NCI-H446 treated with DMSO at 0.1 percent for 48 hours (cell line): Measurements from ENCODE around the gene HPD.

Source experiments
- DNase-seq: peaks from one replicate; lab custom pipeline; 2025; lab: John Stamatoyannopoulos, UW

Gene HPD

DNA sequence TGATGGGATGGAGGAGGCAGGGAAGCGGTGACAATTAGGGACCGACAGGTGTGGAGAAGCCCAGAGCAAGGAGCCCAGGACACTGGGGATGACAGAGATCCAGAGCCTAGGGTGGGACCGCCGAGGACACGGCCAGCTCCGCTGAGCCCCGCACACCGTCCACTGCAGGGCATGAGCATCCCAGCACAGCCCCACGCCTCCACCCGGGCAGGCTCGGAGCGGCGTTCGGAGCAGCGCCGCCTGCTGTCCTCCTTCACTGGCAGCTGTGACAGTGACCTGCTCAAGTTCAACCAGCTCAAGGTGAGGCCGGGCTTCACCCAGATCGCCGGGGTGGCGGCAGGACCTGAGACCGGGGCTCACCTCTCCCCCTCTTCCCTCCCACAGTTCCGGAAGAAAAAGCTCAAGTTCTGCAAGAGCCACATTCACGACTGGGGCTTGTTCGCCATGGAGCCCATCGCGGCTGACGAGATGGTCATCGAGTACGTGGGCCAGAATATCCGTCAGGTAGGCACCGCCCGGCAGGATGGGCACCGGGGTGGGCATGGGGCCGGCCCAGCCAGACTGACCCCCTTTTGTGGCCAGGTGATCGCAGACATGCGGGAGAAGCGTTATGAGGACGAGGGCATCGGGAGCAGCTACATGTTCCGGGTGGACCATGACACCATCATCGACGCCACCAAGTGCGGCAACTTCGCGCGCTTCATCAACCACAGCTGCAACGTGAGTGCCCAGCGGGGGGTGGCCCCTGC lies 31.1 kb downstream of the HPD start:
- DNase-seq, result no peak

DNA sequence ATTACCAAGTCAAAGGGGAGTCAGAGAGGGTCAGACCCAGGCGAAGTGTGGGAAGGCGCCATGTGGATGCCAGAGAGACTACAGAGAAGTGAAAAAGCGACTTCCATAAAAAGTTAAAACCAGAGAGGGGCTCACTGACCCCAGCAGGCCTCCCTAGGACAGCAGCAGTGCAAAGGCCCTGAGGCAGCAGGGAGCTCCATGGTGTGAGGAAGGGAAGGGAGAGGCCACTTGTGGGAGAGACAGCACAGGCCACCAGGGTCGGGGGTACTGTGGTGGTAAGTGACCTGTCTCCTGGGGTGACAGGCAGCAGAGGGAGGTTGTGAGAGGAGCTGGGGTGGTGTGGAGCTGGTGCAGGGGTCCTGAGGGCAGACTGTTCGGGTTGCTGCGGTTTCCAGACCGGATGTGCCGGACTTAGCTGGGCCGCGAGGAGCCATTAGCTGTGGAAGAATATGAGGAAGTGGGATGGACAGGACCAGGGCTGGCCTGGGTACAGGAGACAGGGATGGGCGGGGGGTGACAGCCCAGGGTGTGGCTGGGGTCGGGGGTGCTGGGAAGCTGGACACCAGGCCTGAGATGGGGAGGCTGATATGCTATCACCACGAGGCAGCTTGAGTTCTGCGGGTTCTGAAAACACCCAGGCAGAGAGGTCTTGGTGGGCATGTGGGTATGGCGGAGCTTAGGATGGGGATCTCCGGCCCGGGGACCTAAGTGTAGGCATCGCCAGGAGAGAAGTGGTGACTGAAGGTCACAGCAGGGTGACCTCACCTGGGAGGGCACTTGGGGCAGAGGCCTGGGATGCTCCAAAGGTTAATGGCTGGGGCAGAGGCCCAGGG lies 32.1 kb downstream of the HPD start:
- DNase-seq, result no peak

DNA sequence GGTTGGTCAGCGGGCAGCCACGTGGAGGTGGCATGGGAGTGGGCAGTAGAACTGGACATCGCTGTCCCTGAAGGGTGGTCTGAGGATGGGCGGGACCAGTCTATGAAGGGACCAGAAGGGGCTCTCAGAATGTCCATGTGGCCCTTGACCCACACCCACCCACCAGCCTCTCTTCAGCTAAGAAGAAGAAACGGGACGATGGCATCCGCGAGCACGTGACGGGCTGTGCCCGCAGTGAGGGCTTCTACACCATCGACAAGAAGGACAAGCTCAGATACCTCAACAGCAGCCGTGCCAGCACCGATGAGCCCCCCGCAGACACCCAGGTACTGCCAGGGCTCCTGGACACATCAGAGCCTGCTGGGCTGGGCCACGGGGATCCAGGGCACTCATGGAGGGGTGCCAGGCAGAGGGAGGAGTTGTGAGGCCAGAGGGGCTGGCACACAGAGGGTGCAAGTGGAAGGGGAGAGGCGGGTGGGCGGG lies 33.6 kb downstream of the HPD start:
- DNase-seq, result no peak

DNA sequence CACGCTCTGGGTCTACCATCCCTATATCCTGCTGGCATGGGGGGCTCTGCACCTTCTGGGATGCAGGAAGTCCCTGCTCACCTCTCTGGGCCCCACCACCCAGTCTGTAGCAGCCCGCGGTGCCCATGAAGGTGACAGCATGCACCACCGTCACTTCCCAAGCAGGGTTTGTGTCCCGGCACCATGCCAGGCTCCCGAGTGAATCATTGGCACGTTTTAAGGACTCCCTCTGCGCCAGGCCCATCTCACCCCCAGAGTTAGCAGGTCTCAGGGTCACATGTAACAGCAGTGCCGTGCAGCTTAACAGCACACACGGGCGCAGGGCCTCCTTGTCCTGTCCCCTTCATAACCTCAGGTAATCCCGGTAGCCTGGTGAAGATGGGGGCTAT lies 34.9 kb downstream of the HPD start:
- DNase-seq, result no peak

DNA sequence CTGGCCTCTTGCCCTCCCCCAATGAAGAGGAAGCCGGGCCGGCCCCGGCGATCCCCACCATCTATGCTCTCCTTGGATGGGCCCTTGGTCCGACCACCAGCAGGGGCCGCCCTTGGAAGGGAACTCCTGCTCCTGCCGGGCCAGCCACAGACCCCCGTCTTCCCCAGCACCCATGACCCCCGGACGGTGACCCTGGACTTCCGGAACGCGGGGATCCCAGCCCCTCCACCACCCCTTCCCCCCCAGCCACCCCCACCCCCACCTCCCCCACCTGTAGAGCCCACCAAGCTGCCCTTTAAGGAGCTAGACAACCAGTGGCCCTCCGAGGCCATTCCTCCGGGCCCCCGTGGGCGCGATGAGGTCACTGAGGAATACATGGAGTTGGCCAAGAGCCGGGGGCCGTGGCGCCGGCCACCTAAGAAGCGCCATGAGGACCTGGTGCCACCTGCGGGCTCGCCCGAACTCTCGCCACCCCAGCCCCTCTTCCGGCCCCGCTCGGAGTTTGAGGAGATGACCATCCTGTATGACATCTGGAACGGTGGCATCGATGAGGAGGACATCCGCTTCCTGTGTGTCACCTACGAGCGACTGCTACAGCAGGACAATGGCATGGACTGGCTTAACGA lies 35.4 kb downstream of the HPD start:
- DNase-seq, result no peak

DNA sequence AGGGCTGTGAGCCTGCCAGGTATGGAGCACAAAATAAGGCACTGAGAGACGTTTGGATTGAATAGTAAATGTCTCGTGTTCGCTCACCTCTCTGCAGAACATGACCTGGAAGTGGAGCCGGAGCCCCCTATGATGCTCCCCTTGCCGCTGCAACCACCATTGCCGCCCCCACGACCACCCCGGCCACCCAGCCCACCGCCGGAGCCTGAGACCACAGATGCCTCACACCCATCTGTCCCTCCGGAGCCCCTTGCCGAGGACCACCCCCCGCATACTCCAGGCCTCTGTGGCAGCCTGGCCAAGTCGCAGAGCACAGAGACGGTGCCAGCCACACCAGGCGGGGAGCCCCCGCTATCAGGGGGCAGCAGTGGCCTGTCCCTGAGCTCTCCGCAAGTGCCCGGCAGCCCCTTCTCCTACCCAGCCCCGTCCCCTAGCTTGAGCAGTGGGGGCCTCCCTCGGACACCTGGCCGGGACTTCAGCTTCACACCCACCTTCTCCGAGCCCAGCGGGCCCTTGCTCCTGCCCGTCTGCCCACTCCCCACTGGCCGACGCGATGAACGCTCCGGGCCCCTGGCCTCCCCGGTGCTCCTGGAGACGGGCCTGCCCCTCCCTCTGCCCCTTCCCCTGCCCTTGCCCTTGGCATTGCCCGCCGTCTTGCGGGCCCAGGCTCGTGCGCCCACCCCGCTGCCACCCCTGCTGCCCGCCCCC lies 36.1 kb downstream of the HPD start:
- DNase-seq, result no peak

DNA sequence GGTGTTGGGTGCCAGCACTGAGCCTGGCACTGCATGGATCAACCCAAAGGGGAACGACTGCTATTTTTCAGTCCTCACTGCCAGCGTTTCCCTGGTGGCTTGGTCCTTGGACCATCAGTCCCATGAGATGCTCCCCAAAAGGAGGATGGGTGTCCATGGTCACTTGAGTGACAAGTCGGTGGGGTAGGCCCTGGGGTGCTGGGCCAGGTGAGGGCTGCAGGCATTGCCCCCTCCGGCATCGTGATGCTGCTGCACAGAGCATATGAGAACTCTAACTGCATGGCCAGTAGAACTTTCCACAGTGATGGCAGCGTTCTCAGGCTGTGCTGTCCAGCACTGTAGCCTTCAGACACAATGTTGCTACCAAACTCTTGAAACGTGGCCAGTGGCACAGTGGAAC lies 38.6 kb downstream of the HPD start:
- no peak for DNase-seq

DNA sequence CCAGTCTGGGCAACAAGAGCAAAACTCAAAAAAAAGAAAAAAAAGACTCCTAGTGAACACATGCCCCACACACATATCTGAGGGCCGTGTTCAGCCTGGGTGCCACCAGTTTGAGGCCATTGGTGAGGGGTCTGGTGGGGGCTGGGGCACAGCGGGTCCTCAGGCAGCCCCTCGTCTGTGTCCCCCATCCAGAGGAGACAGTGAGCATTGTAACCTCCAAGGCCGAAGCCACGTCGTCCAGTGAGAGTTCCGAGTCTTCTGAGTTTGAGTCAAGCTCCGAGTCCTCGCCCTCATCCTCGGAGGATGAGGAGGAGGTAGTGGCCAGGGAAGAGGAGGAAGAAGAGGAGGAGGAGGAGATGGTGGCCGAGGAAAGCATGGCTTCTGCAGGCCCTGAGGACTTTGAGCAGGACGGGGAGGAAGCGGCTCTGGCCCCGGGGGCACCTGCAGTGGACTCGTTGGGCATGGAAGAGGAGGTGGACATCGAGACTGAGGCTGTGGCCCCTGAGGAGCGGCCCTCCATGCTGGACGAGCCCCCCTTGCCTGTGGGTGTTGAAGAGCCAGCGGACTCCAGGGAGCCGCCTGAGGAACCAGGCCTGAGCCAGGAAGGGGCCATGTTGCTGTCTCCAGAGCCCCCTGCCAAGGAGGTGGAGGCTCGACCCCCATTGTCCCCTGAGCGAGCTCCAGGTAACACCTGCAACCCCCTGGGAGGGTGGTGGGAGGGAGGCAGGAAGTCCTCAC lies 39.3 kb downstream of the HPD start:
- no peak for DNase-seq

DNA sequence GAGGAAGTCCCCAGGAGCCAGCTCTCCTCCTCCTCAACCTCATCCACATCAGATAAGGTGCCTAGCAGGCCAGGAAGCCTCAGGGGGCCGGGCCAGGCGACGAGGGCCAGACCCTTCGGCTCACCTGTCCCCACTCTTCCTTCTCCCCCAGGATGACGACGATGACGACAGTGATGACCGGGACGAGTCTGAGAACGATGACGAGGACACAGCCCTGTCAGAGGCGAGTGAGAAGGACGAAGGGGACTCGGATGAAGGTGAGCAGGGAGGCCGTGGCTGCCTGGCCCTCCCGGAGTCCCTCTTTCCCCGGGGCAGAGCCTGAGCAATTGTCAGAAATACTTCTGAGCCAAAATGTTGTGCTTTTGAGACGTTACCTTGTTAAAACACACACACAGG lies 41.0 kb downstream of the HPD start:
- no peak for DNase-seq

DNA sequence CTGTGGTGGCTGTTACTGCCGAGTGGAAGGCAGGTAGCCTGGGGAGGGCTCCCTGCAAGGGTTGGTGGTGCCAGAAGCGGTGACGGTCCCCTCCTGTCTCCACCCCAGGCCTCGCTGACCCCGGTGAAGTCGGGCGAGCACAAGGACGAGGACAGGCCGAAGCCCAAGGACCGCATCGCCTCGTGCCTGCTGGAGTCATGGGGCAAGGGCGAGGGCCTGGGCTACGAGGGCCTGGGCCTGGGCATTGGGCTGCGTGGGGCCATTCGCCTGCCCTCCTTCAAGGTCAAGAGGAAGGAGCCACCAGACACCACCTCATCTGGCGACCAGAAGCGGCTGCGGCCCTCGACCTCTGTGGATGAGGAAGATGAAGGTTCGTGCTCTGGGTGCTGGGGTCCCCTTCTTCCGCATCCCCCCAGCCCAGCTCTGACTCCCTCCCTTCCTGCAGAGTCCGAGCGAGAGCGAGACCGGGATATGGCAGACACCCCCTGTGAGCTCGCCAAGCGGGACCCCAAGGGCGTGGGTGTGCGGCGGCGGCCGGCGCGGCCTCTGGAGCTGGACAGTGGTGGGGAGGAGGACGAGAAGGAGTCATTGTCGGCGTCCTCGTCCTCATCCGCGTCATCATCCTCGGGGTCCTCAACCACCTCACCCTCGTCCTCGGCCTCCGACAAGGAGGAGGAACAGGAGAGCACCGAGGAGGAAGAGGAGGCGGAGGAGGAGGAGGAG lies 41.6 kb downstream of the HPD start:
- DNase-seq, result no peak

DNA sequence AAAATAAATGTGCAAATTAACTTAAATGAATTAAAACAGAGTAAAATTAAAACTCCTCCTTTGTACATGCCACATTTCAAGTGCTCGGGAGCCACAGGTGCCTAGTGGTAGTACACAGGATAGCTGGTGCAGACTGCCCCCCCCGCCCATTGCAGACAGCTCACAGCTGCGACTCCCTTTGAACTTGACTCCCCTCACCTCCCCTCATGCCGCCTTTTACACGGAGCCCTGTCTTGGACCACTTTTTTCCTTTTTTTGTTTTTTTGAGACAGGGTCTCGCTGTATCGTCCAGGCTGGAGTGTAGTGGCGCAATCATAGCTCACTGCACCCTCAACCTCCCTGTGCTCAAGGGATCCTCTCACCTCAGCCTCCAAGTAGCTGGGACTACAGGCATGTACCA lies 43.4 kb downstream of the HPD start:
- DNase-seq, result no peak

DNA sequence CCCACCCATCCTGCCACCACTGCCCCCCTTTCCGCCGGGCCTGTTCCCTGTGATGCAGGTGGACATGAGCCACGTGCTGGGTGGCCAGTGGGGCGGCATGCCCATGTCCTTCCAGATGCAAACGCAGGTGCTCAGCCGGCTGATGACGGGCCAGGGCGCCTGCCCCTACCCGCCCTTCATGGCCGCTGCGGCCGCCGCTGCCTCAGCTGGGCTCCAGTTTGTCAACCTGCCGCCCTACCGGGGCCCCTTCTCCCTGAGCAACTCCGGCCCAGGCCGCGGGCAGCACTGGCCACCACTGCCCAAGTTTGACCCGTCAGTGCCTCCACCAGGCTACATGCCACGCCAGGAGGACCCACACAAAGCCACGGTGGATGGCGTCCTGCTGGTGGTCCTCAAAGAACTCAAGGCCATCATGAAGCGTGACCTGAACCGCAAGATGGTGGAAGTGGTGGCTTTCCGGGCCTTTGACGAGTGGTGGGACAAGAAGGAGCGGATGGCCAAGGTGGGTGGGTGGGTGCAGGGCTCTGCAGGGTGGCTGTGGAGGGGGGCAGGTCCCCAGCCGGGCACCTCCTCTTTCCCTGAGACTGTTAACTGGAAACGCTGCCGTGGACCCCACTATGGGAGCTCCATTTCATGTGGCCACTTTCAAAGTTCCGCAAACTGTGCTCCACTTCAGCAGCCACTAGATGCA lies 44.1 kb downstream of the HPD start:
- DNase-seq, result no peak

DNA sequence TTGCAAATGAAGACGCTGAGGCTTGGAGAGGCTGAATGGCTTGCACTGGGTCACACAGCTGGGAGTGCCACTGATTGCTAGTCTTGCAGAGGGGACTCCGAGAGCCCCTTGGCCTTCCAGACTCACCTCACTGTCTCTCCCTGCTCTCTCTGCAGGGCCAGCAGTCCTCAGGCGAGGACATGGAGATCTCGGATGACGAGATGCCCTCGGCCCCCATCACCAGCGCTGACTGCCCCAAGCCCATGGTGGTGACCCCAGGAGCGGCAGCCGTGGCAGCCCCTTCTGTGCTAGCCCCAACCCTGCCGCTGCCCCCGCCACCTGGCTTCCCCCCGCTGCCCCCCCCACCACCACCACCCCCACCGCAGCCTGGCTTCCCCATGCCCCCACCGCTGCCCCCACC lies 44.7 kb downstream of the HPD start:
- no peak for DNase-seq

DNA sequence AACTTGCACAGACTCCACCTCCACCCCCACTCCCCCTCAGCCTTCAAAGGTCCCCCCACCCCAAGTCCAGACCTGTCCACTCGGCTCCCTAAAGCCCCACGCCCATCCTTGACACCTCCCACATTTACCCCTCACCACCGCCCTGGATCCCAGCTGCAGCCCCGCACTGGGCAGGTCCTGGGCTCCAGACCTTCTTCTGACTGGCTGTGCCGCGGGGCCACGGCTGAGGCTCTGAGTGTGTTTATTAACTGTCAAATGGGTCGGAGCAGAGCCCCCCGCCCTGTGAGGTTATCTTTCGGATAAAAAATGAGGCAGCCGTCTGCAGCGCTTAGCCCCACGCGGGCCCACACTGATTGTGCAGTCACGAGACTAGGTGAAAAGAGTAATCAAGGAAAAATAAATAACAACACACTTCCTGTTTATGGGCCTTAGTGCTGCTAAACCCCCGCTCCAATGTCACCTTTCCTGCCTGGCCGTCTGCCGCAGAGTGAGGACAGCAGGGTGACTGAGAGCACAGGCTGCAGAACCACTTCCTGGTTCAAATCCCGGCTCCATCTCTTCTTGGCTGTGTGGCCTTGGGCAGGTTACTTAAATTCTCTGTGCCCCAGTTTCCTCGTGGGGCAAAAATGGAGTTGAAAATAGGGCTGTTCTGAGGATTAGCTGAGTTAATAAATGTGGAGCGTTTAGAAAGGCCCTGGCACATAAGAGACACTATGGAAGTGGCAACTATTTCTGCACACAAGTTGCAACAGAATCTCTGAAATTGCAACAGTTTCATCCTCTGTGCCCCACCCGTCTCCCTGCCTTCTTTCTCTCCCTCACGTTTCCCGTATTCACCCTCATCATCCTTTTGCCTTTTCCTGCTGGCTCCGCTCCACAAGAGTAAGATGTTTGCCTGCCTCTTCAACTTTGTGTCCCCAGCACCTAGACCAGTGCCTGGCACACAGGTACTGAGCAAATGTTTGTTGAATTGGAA lies 45.5 kb downstream of the HPD start:
- DNase-seq, result no peak

DNA sequence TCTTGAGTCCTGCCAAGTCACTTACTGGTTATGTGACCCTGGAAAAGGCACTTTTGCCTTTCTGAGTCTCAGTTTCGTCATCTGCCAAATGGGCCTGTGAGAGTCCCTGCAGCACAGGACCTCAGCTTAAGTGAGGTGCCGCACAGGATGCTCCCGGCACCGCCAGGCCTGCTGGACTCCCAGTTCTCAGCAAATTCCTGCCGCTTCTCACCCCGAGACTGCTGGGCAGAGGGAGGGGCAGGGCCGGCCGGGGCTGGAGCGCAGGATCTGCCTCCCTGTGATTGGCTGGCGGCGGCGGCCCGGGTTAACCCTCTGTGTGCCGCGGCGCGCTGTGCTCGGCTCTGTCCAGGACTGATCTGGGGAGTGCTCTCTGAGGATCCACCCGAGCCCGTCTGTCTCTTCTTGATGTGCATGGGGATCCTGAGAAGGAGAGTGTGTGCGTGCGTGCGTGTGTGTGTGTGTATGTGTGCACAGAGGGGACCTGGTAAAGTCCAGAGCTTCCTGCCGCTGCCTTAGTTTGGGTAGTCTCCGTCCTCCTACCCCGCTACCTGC lies 46.3 kb downstream of the HPD start:
- no peak for DNase-seq

DNA sequence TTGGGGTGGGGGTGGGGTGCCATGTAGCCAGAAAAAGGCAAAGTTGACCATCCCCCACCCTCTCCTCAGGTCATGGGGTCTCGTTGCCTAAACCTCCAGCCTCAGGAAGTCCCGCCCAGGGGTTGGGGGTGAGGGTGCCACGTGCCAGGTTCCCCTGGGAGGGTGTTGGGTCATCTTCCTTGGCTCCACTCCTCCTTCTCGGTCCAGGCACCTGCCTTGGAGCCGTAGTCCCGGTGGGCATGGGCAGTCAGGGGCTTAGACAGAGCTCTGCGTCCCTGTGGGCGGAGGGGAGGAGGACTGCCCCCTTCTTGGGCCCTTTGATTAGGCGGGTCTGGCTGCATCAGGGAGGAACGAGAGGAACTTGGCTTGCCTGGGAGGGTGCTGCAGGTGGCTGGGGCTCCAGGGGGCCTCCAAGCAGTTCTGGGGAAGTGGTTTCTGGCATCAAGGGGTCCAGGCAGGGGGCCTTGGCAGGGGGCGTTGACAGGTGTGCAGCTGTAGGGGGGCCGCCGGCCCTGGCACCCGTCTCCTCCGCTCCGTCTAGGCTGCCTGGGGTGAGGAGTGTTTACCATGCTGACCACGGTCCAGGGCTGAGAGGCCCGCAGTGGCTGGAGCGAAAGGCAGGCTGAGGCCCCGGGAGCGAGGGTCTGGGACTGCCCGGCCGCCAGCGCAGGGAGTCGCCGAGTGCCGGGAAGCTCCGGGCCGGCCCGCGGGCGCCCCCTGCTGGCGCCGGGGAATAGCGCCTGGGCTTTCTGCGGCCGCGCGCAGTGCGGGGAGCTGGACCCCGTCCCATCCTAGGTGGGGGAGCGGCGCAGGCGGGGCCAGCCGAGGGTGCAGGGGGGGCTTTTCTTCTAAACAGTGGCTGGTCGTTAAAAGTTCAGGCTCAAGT lies 47.0 kb downstream of the HPD start:
- peak; percentile 20 for DNase-seq

DNA sequence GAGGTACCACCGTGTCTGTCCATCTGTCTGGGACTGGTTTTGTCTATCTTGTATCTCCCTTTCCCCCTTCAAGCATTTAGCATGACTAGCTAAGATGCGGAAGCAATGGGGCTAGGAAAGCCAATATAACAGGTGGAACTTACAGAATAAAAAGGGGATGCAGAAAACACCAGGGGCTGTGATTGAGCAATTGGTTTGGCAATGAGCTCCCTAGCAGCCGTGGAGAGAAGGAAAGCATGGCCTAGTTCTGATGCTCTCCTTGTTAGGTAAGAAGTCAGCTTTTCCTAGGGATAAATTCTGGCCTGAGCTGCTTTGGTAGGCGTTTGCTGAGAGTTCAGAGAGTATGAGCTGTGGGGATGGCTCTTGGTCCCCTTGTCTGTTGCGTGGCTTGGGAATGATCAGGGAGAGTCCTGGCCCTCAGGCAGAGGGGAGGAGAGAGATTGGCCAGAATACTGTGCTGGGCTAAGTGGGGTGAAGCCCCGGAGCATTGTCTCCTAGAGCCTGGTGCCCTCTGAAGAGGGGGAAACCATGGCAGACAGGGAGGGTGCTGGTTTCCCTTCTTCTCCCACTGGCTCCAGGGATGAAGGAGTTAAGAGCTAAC lies 47.7 kb downstream of the HPD start:
- no peak for DNase-seq
